ENCODE data around the gene KIF4B. TPM values are rescaled to one million over a fixed set of nuclear protein-coding genes. Genes with fewer than 3 reads are reported as not detected.

KIF4B gene
- total and polyA plus RNA-seq, 2 donors (not counting 3 experiments of a cell fraction or from before 2014, with no cell fraction given), result 0.44 TPM; not detected in 1

DNA sequence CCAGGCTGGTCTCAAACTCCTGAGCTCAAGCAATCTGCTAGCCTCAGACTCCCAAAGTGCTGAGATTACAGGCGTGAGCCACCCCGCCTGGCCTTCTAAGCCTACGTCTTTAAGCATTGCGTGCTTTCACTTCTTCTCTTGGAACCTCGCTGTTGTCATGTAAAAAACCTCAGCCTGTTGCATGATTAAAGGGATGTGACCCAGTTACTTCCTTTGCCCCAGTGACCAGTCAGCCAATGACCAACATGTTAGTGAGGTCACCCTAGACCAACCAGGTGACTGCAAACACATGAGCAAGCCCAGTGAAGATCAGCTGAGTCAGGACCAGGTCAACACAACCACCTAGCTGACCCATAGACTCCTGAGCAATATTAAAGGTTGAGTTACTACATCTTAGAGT lies 10.5 kb downstream of the KIF4B start:
- no peak for FAIRE-seq
- CTCF ChIA-PET, result interaction anchor here (1.2 kb wide), 3 partner anchors 20 to 602 kb away, joined by 3 to 6 read pairs (median 3); no protein-coding TSS in a partner anchor

More for the DNA sequence above, 10.5 kb downstream of the KIF4B start:
- Histone ChIP-seq H3K9me1 (replicated peaks; ENCODE audit: control insufficient read depth, extremely low read depth, insufficient read depth, low read length) (no peaks in the 10 kb centered on the region), H3K9ac (replicated peaks; ENCODE audit: extremely low read depth, insufficient read depth, low read length) (no peak overlapping the region), H3K79me2 (ENCODE audit: control insufficient read depth, insufficient read depth, low read length) (no peaks in the 10 kb centered on the region), H3K4me3 (replicated peaks in 1 of 3; ENCODE audit: insufficient read depth in 1 of 3, low read depth in 1 of 3, low read length in 3 of 3) (no peak overlapping the region), H3K4me2 (ENCODE audit: insufficient read depth, low read length) (no peak overlapping the region), H3K36me3 (ENCODE audit: control insufficient read depth in 2 of 2, extremely low read depth in 1 of 2, insufficient read depth in 2 of 2, low read length in 2 of 2) (no peaks in the 10 kb centered on the region), H4K20me1 (replicated peaks; ENCODE audit: control insufficient read depth, extremely low read depth, insufficient read depth, low read length) (no peaks in the 10 kb centered on the region), H3K4me1 (ENCODE audit: control insufficient read depth, extremely low read depth, insufficient read depth, low read length) (no peaks in the 10 kb centered on the region), H3K27me3 (ENCODE audit: control insufficient read depth in 2 of 2, insufficient read depth in 2 of 2, low read length in 2 of 2) (no peaks in the 10 kb centered on the region), H3K9me3 (replicated peaks; ENCODE audit: control insufficient read depth, insufficient read depth, low read length) (no peaks in the 10 kb centered on the region), H3K27ac (ENCODE audit: insufficient read depth, low read depth, low read length) (no peak overlapping the region), H2AFZ (ENCODE audit: low read depth, low read length) (no peak overlapping the region)
- POLR2A ChIA-PET, result no interaction called here
- no TSS peak for BruUV-seq (replicated peaks)
- dilution Hi-C loops (cut with MboI; ENCODE audit: extremely low pct_ligation_motif_present, low sequenced_read_pairs) (no loop called here), intact Hi-C loops (cut with micrococcal nuclease) (no loop called here)
- TF ChIP-seq FOS (IDR thresholded peaks at IDR 0.05; ENCODE audit: borderline replicate concordance, insufficient read depth, low read length) (no peak), EZH2 (IDR thresholded peaks at IDR 0.05; ENCODE audit: borderline replicate concordance, low read depth, low read length, severe bottlenecking) (no peak), JUN (IDR thresholded peaks at IDR 0.05; ENCODE audit: borderline replicate concordance, insufficient read depth, insufficient read length, low read depth) (no peak), POLR2AphosphoS5 (IDR thresholded peaks at IDR 0.05; ENCODE audit: insufficient read depth, low read depth, low read length) (no peak), GATA2 (IDR thresholded peaks at IDR 0.05; ENCODE audit: insufficient read depth, insufficient read length, low read depth, low read length) (no peak), POLR2A (IDR thresholded peaks at IDR 0.05; ENCODE audit: low read depth, low read length) (no peak), MYC (IDR thresholded peaks at IDR 0.05; ENCODE audit: low read depth, low read length) (no peak)
- TF ChIP-seq, protein P1, sequence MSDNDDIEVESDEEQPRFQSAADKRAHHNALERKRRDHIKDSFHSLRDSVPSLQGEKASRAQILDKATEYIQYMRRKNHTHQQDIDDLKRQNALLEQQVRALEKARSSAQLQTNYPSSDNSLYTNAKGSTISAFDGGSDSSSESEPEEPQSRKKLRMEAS (IDR thresholded peaks at IDR 0.05; ENCODE audit: insufficient read depth, insufficient read length), result no peak
- TF ChIP-seq, protein P2, sequence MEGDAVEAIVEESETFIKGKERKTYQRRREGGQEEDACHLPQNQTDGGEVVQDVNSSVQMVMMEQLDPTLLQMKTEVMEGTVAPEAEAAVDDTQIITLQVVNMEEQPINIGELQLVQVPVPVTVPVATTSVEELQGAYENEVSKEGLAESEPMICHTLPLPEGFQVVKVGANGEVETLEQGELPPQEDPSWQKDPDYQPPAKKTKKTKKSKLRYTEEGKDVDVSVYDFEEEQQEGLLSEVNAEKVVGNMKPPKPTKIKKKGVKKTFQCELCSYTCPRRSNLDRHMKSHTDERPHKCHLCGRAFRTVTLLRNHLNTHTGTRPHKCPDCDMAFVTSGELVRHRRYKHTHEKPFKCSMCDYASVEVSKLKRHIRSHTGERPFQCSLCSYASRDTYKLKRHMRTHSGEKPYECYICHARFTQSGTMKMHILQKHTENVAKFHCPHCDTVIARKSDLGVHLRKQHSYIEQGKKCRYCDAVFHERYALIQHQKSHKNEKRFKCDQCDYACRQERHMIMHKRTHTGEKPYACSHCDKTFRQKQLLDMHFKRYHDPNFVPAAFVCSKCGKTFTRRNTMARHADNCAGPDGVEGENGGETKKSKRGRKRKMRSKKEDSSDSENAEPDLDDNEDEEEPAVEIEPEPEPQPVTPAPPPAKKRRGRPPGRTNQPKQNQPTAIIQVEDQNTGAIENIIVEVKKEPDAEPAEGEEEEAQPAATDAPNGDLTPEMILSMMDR (IDR thresholded peaks at IDR 0.05; ENCODE audit: extremely low read depth in 1 of 2, insufficient read depth in 1 of 2, low read depth in 1 of 2, low read length in 2 of 2), result no peak
- no peak for DNase-seq (ENCODE audit: low read depth, low spot score)
